Measurements from ENCODE around the gene NT5DC4.
A peak's percentile ranks its signal among the peaks of the same experiment; 100 is the strongest.
"Not testable (repeated sequence)": the region's sequence is repeated elsewhere in the genome, so short reads cannot be mapped to it uniquely, and the experiment has no call there.

Gene NT5DC4

DNA sequence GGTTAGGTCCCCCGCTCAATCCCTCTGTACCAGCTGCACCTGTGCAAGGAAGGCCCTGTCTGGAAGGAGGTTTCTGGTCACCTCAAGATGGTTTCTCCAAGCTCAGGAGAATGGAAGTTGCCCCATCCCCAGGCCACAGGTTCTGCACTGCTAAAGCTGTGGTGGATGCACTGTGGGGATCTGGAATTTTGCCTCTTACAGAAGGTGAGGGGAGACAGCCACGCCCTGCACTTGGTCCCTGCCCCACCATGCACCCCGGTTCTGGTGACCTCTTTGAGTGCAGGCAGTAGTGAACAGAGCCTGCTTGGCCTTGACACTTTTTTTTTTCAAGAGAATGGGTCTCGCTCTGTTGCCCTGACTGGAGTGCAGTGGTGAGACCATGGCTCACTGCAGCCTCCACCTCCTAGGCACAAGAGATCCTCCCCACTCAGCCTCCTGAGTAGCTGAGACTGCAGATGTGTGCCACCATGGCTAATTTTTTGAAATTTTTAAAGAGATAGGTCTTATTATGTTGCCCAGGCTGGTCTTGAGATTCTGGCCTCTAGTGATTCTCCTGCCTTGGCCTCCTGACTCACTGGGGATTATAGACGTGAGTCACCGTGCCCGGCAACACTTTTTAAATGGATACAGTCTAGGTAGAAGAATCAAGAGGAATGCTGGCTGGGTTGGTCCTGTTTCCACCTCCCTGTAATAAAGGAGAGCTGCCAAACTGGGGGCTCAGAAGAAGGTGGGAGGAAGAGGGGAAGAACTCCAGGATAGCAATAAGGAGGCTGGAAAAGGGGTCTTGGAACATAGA, 5.8 kb upstream of the NT5DC4 start:
- TF ChIP-seq TCF4 (CRISPR knock-in tag; IDR thresholded peaks at IDR 0.05; ENCODE audit: borderline replicate concordance) (no peak), OSR1 (CRISPR knock-in tag; IDR thresholded peaks at IDR 0.05) (no peak), ZNF565 (CRISPR knock-in tag; conservative IDR thresholded peaks at IDR 0.05; ENCODE audit: low read depth) (no peak), ZFP3 (CRISPR knock-in tag; IDR thresholded peaks at IDR 0.05) (no peak), GLIS3 (CRISPR knock-in tag; IDR thresholded peaks at IDR 0.05) (no peak), TOX (CRISPR knock-in tag; IDR thresholded peaks at IDR 0.05; ENCODE audit: borderline replicate concordance) (no peak)
- TF ChIP-seq, protein P1, sequence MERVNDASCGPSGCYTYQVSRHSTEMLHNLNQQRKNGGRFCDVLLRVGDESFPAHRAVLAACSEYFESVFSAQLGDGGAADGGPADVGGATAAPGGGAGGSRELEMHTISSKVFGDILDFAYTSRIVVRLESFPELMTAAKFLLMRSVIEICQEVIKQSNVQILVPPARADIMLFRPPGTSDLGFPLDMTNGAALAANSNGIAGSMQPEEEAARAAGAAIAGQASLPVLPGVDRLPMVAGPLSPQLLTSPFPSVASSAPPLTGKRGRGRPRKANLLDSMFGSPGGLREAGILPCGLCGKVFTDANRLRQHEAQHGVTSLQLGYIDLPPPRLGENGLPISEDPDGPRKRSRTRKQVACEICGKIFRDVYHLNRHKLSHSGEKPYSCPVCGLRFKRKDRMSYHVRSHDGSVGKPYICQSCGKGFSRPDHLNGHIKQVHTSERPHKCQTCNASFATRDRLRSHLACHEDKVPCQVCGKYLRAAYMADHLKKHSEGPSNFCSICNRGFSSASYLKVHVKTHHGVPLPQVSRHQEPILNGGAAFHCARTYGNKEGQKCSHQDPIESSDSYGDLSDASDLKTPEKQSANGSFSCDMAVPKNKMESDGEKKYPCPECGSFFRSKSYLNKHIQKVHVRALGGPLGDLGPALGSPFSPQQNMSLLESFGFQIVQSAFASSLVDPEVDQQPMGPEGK (CRISPR knock-in tag; IDR thresholded peaks at IDR 0.05; ENCODE audit: borderline replicate concordance) = no peak
- TF ChIP-seq, protein P2, sequence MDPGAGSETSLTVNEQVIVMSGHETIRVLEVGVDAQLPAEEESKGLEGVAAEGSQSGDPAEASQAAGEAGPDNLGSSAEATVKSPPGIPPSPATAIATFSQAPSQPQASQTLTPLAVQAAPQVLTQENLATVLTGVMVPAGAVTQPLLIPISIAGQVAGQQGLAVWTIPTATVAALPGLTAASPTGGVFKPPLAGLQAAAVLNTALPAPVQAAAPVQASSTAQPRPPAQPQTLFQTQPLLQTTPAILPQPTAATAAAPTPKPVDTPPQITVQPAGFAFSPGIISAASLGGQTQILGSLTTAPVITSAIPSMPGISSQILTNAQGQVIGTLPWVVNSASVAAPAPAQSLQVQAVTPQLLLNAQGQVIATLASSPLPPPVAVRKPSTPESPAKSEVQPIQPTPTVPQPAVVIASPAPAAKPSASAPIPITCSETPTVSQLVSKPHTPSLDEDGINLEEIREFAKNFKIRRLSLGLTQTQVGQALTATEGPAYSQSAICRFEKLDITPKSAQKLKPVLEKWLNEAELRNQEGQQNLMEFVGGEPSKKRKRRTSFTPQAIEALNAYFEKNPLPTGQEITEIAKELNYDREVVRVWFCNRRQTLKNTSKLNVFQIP (CRISPR knock-in tag; IDR thresholded peaks at IDR 0.05; ENCODE audit: borderline replicate concordance, low read depth) = no peak
- TF ChIP-seq, protein P3, sequence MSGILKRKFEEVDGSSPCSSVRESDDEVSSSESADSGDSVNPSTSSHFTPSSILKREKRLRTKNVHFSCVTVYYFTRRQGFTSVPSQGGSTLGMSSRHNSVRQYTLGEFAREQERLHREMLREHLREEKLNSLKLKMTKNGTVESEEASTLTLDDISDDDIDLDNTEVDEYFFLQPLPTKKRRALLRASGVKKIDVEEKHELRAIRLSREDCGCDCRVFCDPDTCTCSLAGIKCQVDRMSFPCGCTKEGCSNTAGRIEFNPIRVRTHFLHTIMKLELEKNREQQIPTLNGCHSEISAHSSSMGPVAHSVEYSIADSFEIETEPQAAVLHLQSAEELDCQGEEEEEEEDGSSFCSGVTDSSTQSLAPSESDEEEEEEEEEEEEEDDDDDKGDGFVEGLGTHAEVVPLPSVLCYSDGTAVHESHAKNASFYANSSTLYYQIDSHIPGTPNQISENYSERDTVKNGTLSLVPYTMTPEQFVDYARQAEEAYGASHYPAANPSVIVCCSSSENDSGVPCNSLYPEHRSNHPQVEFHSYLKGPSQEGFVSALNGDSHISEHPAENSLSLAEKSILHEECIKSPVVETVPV (CRISPR knock-in tag; IDR thresholded peaks at IDR 0.05) = no peak
- peak; percentile 59; the same call in 2 of the 3 replicates for ATAC-seq

DNA sequence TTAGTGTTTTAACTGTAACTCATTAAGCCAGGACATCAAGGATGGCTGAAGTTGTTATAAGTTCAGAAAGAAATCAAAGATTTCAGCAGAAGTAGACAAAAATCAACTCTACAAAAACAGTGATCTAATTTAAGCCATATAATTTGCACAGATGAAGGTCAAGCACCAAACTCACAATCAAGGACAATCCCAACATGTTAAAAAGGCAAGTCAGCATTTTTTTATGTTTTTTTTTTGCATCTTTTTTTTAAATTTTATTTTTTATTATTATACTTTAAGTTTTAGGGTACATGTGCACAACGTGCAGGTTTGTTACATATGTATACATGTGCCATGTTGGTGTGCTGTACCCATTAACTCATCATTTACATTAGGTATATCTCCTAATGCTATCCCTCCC, 4.7 kb upstream of the NT5DC4 start:
- ATAC-seq = not testable (repeated sequence)

DNA sequence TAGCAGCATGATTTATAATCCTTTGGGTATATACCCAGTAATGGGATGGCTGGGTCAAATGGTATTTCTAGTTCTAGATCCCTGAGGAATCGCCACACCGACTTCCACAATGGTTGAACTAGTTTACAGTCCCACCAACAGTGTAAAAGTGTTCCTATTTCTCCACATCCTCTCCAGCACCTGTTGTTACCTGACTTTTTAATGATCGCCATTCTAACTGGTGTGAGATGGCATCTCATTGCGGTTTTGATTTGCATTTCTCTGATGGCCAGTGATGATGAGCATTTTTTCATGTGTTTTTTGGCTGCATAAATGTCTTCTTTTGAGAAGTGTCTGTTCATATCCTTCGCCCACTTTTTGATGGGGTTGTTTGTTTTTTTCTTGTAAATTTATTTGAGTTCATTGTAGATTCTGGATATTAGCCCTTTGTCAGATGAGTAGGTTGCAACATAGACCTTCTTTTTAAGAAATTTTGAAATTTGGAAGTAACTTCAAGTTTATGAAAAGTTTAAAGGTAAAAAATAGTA, 3.9 kb upstream of the NT5DC4 start:
- ATAC-seq = not testable (repeated sequence)

DNA sequence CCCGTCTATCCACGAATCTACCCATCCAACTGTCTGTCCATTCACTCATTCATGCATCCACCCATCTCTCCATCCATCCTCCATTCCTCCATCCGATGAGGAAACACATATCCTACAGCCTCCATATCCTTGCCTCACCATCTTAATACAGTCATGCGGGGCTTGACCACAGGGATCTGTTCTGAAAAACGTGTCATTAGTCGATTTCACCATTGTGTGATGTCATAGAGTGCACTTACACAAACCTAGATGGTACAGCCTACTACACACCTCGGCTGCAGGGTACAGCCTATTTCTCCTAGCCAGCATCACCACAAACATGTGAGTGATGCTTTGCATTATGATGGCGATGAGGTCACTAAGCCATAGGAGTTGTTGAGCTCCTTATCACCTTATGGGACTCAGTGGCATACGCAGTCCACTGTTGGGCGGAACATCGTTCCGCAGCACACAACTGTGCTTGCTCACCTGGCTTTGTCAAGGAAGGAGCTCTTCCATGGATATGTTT, 1.9 kb upstream of the NT5DC4 start:
- TF ChIP-seq PPARA (CRISPR knock-in tag; IDR thresholded peaks at IDR 0.05; ENCODE audit: borderline replicate concordance) = no peak
- no peak for TF ChIP-seq ZFP30 (CRISPR knock-in tag; IDR thresholded peaks at IDR 0.05)

DNA sequence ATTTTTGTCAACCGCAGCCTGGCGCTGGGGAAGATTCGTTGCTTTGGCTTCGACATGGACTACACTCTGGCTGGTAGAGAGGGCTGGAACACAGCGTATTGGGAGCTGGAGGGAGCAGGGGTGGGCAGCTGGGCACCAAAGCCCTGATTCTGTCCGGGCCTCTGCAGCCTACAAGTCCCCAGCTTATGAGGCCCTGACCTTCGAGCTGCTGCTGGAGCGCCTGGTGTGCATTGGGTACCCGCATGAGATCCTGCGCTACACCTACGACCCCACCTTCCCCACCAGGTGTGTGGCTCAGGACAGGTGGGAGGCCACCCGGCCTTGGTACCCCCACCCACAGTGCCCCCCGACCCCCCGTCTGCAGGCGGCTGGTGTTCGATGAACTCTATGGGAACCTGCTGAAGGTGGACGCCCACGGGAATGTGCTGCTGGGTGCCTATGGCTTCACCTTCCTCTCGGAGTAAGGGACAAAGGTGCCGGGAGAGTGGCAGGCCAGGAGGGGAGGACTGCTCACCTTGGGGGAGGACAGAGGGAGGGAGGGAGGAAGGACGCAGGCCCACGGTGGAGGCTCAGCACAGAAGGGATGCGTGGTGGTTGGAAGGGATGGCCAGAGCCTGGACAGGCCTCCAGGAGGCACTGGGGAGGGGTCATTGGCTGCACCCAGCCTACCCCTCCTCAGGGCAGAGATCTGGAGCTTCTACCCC, 1.2 kb downstream of the NT5DC4 start:
- no peak for TF ChIP-seq ZC3H10 (CRISPR knock-in tag; IDR thresholded peaks at IDR 0.05)
- no peak for TF ChIP-seq ZNF8 (CRISPR knock-in tag; IDR thresholded peaks at IDR 0.05)
- TF ChIP-seq, protein P3 (CRISPR knock-in tag; IDR thresholded peaks at IDR 0.05) = no peak
- no peak for TF ChIP-seq SNAI2 (CRISPR knock-in tag; IDR thresholded peaks at IDR 0.05)
- no peak for ATAC-seq

More for the DNA sequence above, 1.9 kb upstream of the NT5DC4 start:
- no peak for ATAC-seq

DNA sequence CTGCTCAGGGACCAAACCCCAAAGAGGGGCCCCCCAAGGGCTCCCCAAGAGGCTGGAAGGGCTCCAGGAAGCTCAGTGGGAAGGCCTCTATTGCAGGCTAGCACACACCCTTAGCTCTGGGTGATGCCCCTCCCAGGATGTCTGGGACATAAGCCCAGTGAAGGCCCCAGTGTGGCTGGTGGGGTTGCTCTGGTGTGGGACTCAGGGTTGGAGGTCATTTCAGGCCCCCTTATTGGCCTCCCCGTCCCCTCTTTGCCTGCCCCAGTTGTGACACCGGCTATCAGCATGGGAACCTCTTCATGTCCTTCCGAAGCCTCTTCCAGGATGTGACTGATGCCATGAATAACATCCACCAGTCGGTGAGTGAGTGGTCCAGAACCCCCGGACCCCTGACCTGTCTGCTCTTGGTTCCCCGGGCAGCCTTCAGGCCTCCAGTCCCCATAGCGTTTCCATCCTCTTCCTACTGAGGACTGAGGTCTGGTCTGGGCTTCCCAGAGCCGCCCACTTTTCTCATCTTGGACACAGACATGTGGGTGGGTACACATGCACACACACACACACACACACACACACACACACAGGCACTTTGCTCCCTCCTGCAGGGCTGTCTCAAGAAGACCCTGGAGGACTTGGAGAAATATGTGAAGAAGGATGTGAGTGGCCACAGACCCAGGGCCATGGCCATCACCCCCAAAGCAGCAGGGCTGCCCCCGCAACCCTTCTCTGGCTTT, 2.2 kb downstream of the NT5DC4 start:
- no peak for ATAC-seq
- no peak for TF ChIP-seq BACH2 (CRISPR knock-in tag; IDR thresholded peaks at IDR 0.05; ENCODE audit: borderline replicate concordance)
- no peak for TF ChIP-seq ZNF8 (CRISPR knock-in tag; IDR thresholded peaks at IDR 0.05)
- TF ChIP-seq ZFP3 (CRISPR knock-in tag; IDR thresholded peaks at IDR 0.05) = no peak
- TF ChIP-seq OSR1 (CRISPR knock-in tag; IDR thresholded peaks at IDR 0.05) = no peak
- TF ChIP-seq, protein P3 (CRISPR knock-in tag; IDR thresholded peaks at IDR 0.05) = no peak
- TF ChIP-seq CSDC2 (CRISPR knock-in tag; IDR thresholded peaks at IDR 0.05) = no peak
- TF ChIP-seq, protein P4, sequence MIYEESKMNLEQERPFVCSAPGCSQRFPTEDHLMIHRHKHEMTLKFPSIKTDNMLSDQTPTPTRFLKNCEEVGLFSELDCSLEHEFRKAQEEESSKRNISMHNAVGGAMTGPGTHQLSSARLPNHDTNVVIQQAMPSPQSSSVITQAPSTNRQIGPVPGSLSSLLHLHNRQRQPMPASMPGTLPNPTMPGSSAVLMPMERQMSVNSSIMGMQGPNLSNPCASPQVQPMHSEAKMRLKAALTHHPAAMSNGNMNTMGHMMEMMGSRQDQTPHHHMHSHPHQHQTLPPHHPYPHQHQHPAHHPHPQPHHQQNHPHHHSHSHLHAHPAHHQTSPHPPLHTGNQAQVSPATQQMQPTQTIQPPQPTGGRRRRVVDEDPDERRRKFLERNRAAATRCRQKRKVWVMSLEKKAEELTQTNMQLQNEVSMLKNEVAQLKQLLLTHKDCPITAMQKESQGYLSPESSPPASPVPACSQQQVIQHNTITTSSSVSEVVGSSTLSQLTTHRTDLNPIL (CRISPR knock-in tag; IDR thresholded peaks at IDR 0.05; ENCODE audit: low read depth) = no peak
- TF ChIP-seq GLIS3 (CRISPR knock-in tag; IDR thresholded peaks at IDR 0.05) = no peak
- TF ChIP-seq ZC3H10 (CRISPR knock-in tag; IDR thresholded peaks at IDR 0.05) = no peak
- TF ChIP-seq ZNF70 (CRISPR knock-in tag; IDR thresholded peaks at IDR 0.05) = no peak

All from SK-N-SH treated with all-trans-retinoic acid at 6 μM for 48 hours (cell line).